ENCODE data around the gene PRDX1. TPM values are rescaled to one million over a fixed set of nuclear protein-coding genes. Genes with fewer than 3 reads are reported as not detected.
"Not testable (repeated sequence)": the region's sequence is repeated elsewhere in the genome, so short reads cannot be mapped to it uniquely, and the experiment has no call there.

Gene PRDX1
- total RNA-seq, 1 donor from 2014 or later = 335 TPM

DNA sequence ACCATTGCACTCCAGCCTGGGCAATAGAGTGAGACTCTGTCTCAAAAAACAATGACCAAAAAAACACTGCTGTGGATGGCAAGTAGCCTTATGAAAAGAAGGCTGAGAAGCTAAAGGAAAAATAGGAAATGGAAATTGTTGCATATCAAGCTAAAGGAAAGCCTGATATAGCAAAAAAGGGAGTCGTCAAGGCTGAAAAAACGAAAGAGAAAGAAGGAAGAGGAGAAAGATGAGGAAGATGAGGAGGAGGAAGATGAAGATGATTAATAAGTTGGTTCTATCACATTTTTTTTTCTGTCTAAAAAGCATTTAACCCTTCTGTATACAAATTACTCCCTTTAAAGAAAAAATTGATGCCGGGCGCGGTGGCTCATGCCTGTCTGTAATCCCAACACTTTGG, 10.2 kb upstream of the PRDX1 start:
- Mint-ChIP-seq H3K4me1 (ENCODE audit: unreplicated experiment) (peaks cover 8% of the 10 kb centered on the region), H3K4me3 (no peak overlapping the region), H3K36me3 (no peaks in the 10 kb centered on the region), H3K27me3 (peaks cover 33% of the 10 kb centered on the region), H3K9me3 (no peaks in the 10 kb centered on the region), H3K27ac (no peak overlapping the region)
- TF ChIP-seq, protein P1, sequence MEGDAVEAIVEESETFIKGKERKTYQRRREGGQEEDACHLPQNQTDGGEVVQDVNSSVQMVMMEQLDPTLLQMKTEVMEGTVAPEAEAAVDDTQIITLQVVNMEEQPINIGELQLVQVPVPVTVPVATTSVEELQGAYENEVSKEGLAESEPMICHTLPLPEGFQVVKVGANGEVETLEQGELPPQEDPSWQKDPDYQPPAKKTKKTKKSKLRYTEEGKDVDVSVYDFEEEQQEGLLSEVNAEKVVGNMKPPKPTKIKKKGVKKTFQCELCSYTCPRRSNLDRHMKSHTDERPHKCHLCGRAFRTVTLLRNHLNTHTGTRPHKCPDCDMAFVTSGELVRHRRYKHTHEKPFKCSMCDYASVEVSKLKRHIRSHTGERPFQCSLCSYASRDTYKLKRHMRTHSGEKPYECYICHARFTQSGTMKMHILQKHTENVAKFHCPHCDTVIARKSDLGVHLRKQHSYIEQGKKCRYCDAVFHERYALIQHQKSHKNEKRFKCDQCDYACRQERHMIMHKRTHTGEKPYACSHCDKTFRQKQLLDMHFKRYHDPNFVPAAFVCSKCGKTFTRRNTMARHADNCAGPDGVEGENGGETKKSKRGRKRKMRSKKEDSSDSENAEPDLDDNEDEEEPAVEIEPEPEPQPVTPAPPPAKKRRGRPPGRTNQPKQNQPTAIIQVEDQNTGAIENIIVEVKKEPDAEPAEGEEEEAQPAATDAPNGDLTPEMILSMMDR (conservative IDR thresholded peaks at IDR 0.05) = no peak
- DNase-seq (ENCODE audit: extremely low spot score, unreplicated experiment) = no peak

DNA sequence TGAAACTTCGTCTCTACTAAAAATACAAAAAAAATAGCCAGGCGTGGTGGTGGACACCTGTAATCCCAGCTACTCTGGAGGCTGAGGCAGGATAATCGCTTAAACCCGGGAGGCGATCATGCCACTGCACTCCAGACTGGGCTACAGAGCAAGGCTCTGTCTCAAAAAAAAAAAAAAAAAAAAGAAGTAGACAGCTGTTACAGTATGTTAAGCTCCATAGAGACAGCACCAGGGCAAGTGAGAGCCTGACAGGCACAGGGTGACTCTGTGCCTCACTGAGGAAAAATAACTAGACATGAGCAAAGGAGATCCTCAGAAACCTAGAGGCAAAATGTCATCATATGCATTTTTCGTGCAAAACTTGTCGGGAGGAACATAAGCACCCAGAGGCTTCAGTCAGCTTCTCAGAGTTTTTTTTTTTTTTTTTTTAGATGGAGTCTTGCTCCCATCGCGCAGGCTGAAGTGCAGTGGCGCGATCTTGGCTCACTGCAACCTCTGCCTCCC, 9.0 kb upstream of the PRDX1 start:
- Mint-ChIP-seq H3K27ac (no peak overlapping the region), H3K4me3 (no peak overlapping the region), H3K27me3 (peaks cover 34% of the 10 kb centered on the region), H3K9me3 (no peaks in the 10 kb centered on the region), H3K36me3 (no peaks in the 10 kb centered on the region), H3K4me1 (ENCODE audit: unreplicated experiment) (peaks cover 8% of the 10 kb centered on the region)
- no peak for DNase-seq (ENCODE audit: extremely low spot score, unreplicated experiment)
- TF ChIP-seq, protein P1 (conservative IDR thresholded peaks at IDR 0.05) = no peak

DNA sequence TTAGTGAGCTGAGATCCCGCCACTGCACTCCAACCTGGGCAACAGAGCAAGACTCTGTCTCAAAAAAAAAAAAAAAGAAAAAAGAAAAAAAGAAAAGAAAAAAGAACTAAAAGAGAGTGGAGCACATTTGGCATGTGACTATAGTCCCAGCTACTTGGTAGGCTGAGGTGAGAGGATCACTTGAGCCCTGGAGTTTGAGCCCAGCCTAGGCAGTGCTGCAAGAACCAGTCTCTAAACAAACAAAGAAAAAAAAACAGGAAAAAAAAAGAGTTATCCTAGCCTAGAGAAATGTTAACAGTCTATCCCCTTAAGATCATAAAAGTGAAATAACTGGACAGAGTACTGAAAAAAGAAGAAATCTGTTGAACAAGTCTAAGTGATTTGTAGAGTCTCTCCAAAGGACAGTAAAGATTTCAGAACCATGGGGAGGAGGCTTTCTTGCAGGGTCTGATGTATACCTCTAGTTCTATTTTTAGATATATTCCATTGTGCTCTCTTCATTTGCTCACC, 4.5 kb upstream of the PRDX1 start:
- no peaks in the 10 kb centered on the region for H3K9me3 Mint-ChIP-seq
- no peak for DNase-seq (ENCODE audit: extremely low spot score, unreplicated experiment)
- H3K4me3 Mint-ChIP-seq = no peak overlapping the region
- peaks cover 39% of the 10 kb centered on the region for H3K27me3 Mint-ChIP-seq
- H3K4me1 Mint-ChIP-seq (ENCODE audit: unreplicated experiment) = peaks cover 21% of the 10 kb centered on the region
- TF ChIP-seq, protein P1 (conservative IDR thresholded peaks at IDR 0.05) = no peak
- peak overlapping the region; percentile 11 for H3K27ac Mint-ChIP-seq
- no peaks in the 10 kb centered on the region for H3K36me3 Mint-ChIP-seq

DNA sequence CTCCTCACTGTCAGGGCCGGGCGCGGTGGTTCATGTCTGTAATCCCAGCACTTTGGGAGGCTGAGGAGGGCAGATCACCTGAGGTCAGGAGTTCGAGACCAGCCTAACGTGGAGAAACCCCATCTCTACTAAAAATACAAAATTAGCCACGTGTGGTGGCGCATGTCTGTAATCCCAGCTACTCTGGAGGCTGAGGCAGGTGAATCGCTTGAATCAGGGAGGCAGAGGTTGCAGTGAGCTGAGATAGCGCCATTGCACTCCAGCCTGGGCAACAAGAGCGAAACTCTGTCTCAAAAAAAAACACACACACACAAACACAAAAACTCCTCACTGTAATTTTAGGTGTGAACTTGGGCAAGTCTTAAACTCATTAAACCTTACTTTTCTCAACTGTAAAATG, 2.3 kb upstream of the PRDX1 start:
- not testable (repeated sequence) for H3K27ac Mint-ChIP-seq; DNase-seq (ENCODE audit: extremely low spot score, unreplicated experiment); H3K9me3 Mint-ChIP-seq; H3K36me3 Mint-ChIP-seq; H3K4me3 Mint-ChIP-seq
- H3K27me3 Mint-ChIP-seq = peaks cover 36% of the 10 kb centered on the region
- H3K4me1 Mint-ChIP-seq (ENCODE audit: unreplicated experiment) = peaks cover 27% of the 10 kb centered on the region

DNA sequence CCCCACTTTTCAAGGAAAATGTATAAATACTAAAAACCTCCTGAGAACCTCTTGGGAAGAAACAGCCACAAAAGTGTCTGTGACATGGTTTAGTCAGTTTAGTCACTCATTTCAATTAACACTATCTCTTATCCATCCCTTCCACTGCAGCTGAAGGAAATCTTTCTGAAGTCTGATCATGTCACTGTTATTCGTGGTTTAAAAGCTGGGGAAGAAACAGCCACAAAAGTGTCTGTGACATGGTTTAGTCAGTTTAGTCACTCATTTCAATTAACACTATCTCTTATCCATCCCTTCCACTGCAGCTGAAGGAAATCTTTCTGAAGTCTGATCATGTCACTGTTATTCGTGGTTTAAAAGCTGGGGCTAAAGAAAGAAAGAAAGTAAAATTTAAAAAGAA, 1.8 kb upstream of the PRDX1 start:
- not testable (repeated sequence) for H3K36me3 Mint-ChIP-seq; DNase-seq (ENCODE audit: extremely low spot score, unreplicated experiment); H3K9me3 Mint-ChIP-seq; H3K27ac Mint-ChIP-seq
- Mint-ChIP-seq H3K4me1 (ENCODE audit: unreplicated experiment) (peaks cover 31% of the 10 kb centered on the region), H3K27me3 (peaks cover 32% of the 10 kb centered on the region), H3K4me3 (peak overlapping the region; percentile 41)

DNA sequence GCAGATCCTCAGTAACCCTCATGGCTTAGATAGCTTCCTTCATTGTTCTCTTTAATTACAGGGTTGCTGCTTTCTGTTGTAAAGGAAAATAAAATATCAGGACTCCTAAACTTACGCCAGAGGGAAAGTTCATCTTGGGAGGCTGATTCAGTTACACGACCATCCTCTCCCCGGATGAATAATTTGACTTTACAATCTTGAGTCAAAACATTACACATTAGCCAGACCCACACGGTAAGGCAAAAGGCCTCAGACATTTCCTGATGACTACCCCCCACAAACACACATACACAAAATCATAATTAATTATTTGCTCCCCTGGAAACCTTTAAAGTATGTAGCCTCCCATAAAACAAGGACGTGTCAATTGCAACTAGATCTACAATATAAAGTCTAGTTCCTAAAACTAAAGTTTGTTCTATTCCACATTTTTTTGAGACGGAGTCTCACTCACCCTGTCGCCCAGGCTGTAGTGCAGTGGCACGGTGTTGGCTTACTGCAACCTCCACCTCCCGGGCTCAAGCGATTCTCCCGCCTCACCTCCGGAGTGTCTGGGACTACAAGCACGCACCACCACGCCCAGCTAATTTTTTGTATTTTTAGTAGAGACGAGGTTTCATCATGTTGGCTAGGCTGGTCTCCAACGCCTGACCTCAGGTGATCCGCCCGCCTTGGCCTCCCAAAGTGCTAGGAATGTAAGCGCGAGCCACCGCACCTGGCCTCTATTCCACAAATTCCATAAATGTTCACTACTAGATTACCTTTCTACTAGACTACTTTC, 830 bp upstream of the PRDX1 start:
- DNase-seq (ENCODE audit: extremely low spot score, unreplicated experiment) = no peak
- H3K9me3 Mint-ChIP-seq = no peaks in the 10 kb centered on the region
- H3K4me3 Mint-ChIP-seq = peak overlapping the region; percentile 91
- H3K27me3 Mint-ChIP-seq = peaks cover 27% of the 10 kb centered on the region
- H3K4me1 Mint-ChIP-seq (ENCODE audit: unreplicated experiment) = peaks cover 31% of the 10 kb centered on the region
- peak overlapping the region; percentile 94 for H3K27ac Mint-ChIP-seq
- peaks cover 7% of the 10 kb centered on the region for H3K36me3 Mint-ChIP-seq
- TF ChIP-seq, protein P1 (conservative IDR thresholded peaks at IDR 0.05) = no peak

DNA sequence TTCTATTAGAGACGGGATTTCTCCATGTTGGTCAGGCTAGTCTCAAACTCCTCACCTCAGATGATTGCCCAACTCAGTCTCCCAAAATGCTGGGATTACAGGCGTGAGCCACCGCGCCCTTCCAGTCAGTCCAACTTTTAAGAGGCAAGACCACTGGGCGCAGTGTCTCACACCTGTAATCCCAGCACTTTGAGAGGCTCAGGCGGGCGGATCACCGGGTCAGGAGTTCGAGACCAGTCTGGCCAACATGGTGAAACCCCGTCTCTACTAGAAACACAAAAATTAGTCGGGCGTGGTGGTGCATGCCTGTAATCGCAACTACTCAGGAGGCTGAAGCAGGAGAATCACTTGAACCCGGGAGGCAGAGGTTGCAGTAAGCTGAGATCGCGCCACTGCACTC, 1.9 kb downstream of the PRDX1 start:
- Mint-ChIP-seq H3K27me3 (peaks cover 14% of the 10 kb centered on the region), H3K27ac (peak overlapping the region; percentile 66), H3K36me3 (peaks cover 23% of the 10 kb centered on the region), H3K4me1 (ENCODE audit: unreplicated experiment) (peaks cover 30% of the 10 kb centered on the region), H3K4me3 (peak overlapping the region; percentile 90)
- H3K9me3 Mint-ChIP-seq; DNase-seq (ENCODE audit: extremely low spot score, unreplicated experiment): not testable (repeated sequence)
